ENCODE measurements around the gene ACAP2. TPM values are rescaled to one million over a fixed set of nuclear protein-coding genes. Genes with fewer than 3 reads are reported as not detected.
A peak's percentile ranks its signal among the peaks of the same experiment; 100 is the strongest.

ACAP2 gene
- polyA plus RNA-seq, 1 donor from 2014 or later: 88.7 TPM

DNA sequence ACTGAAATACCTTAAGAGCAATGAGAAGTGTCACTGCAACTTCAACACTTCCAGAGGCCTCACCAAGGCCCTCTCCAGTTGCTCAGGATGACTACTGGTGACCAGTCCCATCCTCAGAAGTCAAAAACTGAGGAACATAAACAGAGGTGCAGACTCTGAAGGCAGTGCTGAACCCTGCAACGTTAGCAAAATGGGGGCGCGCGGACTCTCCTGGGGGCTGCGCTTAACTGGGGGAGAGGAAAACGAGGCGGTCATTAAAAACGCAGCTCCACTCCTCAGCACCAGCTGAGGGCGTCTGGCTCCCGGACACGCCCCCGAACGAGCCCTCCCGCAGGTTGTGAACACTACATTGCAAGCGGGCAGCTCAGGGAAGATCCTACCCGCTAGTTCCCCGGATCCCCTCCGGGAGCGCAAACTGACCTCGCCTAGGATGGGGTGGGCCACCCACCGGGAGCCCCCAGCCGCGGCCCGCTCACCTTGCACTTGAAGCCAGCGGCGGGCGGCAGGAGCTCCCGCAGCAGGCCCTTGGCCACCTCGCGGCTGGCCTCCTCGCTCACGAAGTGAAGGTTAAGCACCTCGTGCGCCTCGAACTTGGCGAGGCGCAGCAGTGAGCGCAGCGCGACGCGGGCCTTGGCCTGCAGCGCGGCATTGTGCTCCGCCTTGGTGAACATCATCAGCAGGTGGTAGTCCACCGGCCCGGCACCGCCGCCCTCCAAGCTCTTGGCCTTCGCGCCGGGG lies 172.6 kb downstream of the ACAP2 start:
- H2AFZ ChIP-seq (ENCODE audit: low read depth, low read length): peak overlapping the region; percentile 62
- peaks cover 5% of the 10 kb centered on the region for H3K79me2 ChIP-seq (replicated peaks; ENCODE audit: insufficient read depth, low read length)
- no peaks in the 10 kb centered on the region for H3K27me3 ChIP-seq (ENCODE audit: insufficient read depth, low read depth, low read length)
- H3K9me2 ChIP-seq (ENCODE audit: insufficient read depth, low read length): no peaks in the 10 kb centered on the region
- H3K36me3 ChIP-seq (ENCODE audit: insufficient read depth, low read length): no peaks in the 10 kb centered on the region
- TF ChIP-seq CTCF (IDR thresholded peaks at IDR 0.05; ENCODE audit: poor library complexity, severe bottlenecking) (no peak), POLR2AphosphoS5 (IDR thresholded peaks at IDR 0.05) (peak; percentile 27), EZH2 (IDR thresholded peaks at IDR 0.05; ENCODE audit: borderline replicate concordance, insufficient read depth, low read length, poor library complexity, severe bottlenecking) (no peak), RAD21 (conservative IDR thresholded peaks at IDR 0.05) (no peak), TAF1 (IDR thresholded peaks at IDR 0.05; ENCODE audit: low read depth) (no peak), MXI1 (conservative IDR thresholded peaks at IDR 0.05; ENCODE audit: poor library complexity, severe bottlenecking) (no peak)
- peak overlapping the region; percentile 62 for H3K27ac ChIP-seq (ENCODE audit: low read length)
- no peaks in the 10 kb centered on the region for H3K9me3 ChIP-seq (ENCODE audit: low read length)
- H3K9ac ChIP-seq (ENCODE audit: low read length): peak overlapping the region; percentile 71
- peak overlapping the region; percentile 90 for H3K4me3 ChIP-seq (ENCODE audit: low read length)
- no peaks in the 10 kb centered on the region for H3F3A ChIP-seq (ENCODE audit: insufficient read depth, low read length, poor library complexity, severe bottlenecking)
- H4K20me1 ChIP-seq (ENCODE audit: insufficient read depth): no peaks in the 10 kb centered on the region
- peak overlapping the region; percentile 79 for H3K4me2 ChIP-seq (ENCODE audit: low read length)

DNA sequence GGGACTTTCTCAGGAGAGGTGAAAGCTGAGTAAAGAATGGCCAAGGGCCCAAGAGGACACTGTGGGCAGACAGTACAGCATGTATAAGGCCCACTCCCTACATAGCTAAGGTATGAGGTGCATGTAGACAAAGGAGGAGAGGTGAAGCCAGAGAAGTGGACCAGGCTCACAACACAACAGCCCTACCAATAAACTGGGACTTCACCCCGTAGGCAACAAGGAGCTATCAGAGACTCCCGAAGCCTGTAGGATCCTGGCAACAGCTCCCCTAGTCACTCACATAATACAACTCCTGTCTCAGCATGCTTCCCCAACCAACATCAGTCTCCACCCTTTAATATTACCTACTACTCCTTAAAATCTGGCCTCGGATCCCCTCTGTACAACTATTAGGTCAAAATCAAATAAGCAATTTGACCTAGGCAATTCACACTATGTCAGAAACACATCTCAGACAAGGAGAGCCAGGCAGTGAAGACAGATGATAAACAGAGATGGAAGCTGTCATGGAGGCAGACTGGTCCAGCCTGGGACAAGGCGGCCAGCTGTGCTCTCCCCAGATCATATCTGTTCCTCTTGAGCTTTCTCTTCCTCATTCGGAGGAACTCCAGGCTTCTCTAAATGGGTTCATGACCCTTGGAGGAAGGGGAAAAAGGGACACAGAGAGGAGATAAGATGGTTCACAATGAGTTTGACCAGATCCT lies 173.3 kb downstream of the ACAP2 start:
- Histone ChIP-seq H3K9ac (ENCODE audit: low read length) (peak overlapping the region; percentile 71), H3K4me2 (ENCODE audit: low read length) (peak overlapping the region; percentile 79), H3K27me3 (ENCODE audit: insufficient read depth, low read depth, low read length) (no peaks in the 10 kb centered on the region), H3K9me2 (ENCODE audit: insufficient read depth, low read length) (no peaks in the 10 kb centered on the region), H3K36me3 (ENCODE audit: insufficient read depth, low read length) (no peaks in the 10 kb centered on the region), H3K4me3 (ENCODE audit: low read length) (peak overlapping the region; percentile 90), H4K20me1 (ENCODE audit: insufficient read depth) (no peaks in the 10 kb centered on the region), H3K79me2 (replicated peaks; ENCODE audit: insufficient read depth, low read length) (peaks cover 5% of the 10 kb centered on the region), H3K9me3 (ENCODE audit: low read length) (no peaks in the 10 kb centered on the region), H3F3A (ENCODE audit: insufficient read depth, low read length, poor library complexity, severe bottlenecking) (no peaks in the 10 kb centered on the region), H2AFZ (ENCODE audit: low read depth, low read length) (no peak overlapping the region), H3K27ac (ENCODE audit: low read length) (no peak overlapping the region)
- TF ChIP-seq REST (IDR thresholded peaks at IDR 0.05; ENCODE audit: borderline replicate concordance): no peak
- no peak for TF ChIP-seq SMC3 (conservative IDR thresholded peaks at IDR 0.05; ENCODE audit: poor library complexity)
- no peak for TF ChIP-seq RAD21 (conservative IDR thresholded peaks at IDR 0.05)
- TF ChIP-seq EP300 (conservative IDR thresholded peaks at IDR 0.05; ENCODE audit: poor library complexity, severe bottlenecking): no peak
- no peak for TF ChIP-seq MXI1 (conservative IDR thresholded peaks at IDR 0.05; ENCODE audit: poor library complexity, severe bottlenecking)
- TF ChIP-seq CTCF (IDR thresholded peaks at IDR 0.05; ENCODE audit: poor library complexity, severe bottlenecking): no peak
- no peak for TF ChIP-seq EZH2 (IDR thresholded peaks at IDR 0.05; ENCODE audit: borderline replicate concordance, insufficient read depth, low read length, poor library complexity, severe bottlenecking)
- TF ChIP-seq TAF1 (IDR thresholded peaks at IDR 0.05; ENCODE audit: low read depth): no peak
- TF ChIP-seq POLR2AphosphoS5 (IDR thresholded peaks at IDR 0.05): no peak
